ENCODE measurements around the gene ANKFN1.

- TF ChIP-seq CTCF (IDR thresholded peaks at IDR 0.05; ENCODE audit: insufficient read depth, low read depth, low read length) (no peak), EZH2 (IDR thresholded peaks at IDR 0.05; ENCODE audit: insufficient read depth, low read length) (no peak)
These were observed 379.7 kb downstream of the ANKFN1 start for GRCh38 chr17:56532926-56533325.
